Stomach smooth muscle (tissue), 2 donors: ENCODE results near the gene FKBP9.

Source experiments
- H3K27ac ChIP-seq: one replicate; pipeline ENCODE4 v1.7.0; 2013; ENCODE audit warnings: mild to moderate bottlenecking, low read length, inconsistent platforms
- H3K27me3 ChIP-seq, 2 donors: one replicate each; pipeline ENCODE4 v1.7.0; 2013; ENCODE audit warnings: low read length in 2 of 2; ENCODE audit not compliant: insufficient read depth in 2 of 2, control insufficient read depth in 1 of 2
- H3K36me3 ChIP-seq, 2 donors: one replicate each; pipeline ENCODE4 v1.7.0; 2013; ENCODE audit warnings: low read length in 2 of 2; ENCODE audit not compliant: control insufficient read depth in 2 of 2, insufficient read depth in 2 of 2
- H3K4me1 ChIP-seq: one replicate; pipeline ENCODE4 v1.7.0; 2013; ENCODE audit warnings: low read length; ENCODE audit not compliant: control insufficient read depth, insufficient read depth
- H3K4me3 ChIP-seq, 2 donors: one replicate each; pipeline ENCODE4 v1.7.0; 2013; ENCODE audit warnings: low read length in 2 of 2
- H3K9ac ChIP-seq, 2 donors: one replicate each; pipeline ENCODE4 v1.7.0; 2013; ENCODE audit warnings: low read length in 2 of 2, mild to moderate bottlenecking in 1 of 2
- H3K9me3 ChIP-seq, 2 donors: one replicate each; pipeline ENCODE4 v1.7.0; 2013; ENCODE audit warnings: low read length in 2 of 2; ENCODE audit not compliant: control insufficient read depth in 2 of 2
- donor health status: healthy.
- donor health status: Pancreatic carcinoma.

FKBP9 gene

GRCh38 chr7:33044401-33044718 lies 87.1 kb downstream of the FKBP9 start:
- Histone ChIP-seq H3K27ac (no peak overlapping the region), H3K4me1 (no peaks in the 10 kb centered on the region), H3K9me3 (no peaks in the 10 kb centered on the region), H3K9ac (no peak overlapping the region), H3K4me3 (no peak overlapping the region), H3K27me3 (no peaks in the 10 kb centered on the region), H3K36me3 (no peaks in the 10 kb centered on the region)

GRCh38 chr7:33044986-33045385 lies 87.7 kb downstream of the FKBP9 start:
- no peak overlapping the region for H3K27ac ChIP-seq
- no peaks in the 10 kb centered on the region for H3K9me3 ChIP-seq
- no peak overlapping the region for H3K4me3 ChIP-seq
- H3K36me3 ChIP-seq, result no peaks in the 10 kb centered on the region
- H3K4me1 ChIP-seq, result no peaks in the 10 kb centered on the region
- H3K9ac ChIP-seq, result no peak overlapping the region
- no peaks in the 10 kb centered on the region for H3K27me3 ChIP-seq

GRCh38 chr7:33048257-33048656 lies 91.0 kb downstream of the FKBP9 start:
- H3K9ac ChIP-seq, result no peak overlapping the region
- H3K36me3 ChIP-seq, result no peaks in the 10 kb centered on the region
- H3K4me1 ChIP-seq, result no peaks in the 10 kb centered on the region
- no peak overlapping the region for H3K4me3 ChIP-seq
- no peak overlapping the region for H3K27ac ChIP-seq
- no peaks in the 10 kb centered on the region for H3K9me3 ChIP-seq
- no peaks in the 10 kb centered on the region for H3K27me3 ChIP-seq

GRCh38 chr7:33048704-33049103 lies 91.5 kb downstream of the FKBP9 start:
- H3K36me3 ChIP-seq, result no peaks in the 10 kb centered on the region
- H3K4me3 ChIP-seq, result no peak overlapping the region
- no peaks in the 10 kb centered on the region for H3K4me1 ChIP-seq
- H3K9me3 ChIP-seq, result no peaks in the 10 kb centered on the region
- H3K27me3 ChIP-seq, result no peaks in the 10 kb centered on the region
- H3K27ac ChIP-seq, result no peak overlapping the region
- H3K9ac ChIP-seq, result no peak overlapping the region

- Histone ChIP-seq H3K4me3 (no peak overlapping the region), H3K4me1 (no peaks in the 10 kb centered on the region), H3K9me3 (no peaks in the 10 kb centered on the region)
Measured at GRCh38 chr7:33050535-33051318, 93.5 kb downstream of the FKBP9 start.

GRCh38 chr7:33053721-33054120 lies 96.5 kb downstream of the FKBP9 start:
- Histone ChIP-seq H3K4me3 (no peak overlapping the region), H3K4me1 (no peaks in the 10 kb centered on the region), H3K9me3 (no peaks in the 10 kb centered on the region), H3K27me3 (no peaks in the 10 kb centered on the region), H3K27ac (no peak overlapping the region), H3K9ac (no peak overlapping the region), H3K36me3 (no peaks in the 10 kb centered on the region)

More at GRCh38 chr7:33050535-33051318, 93.5 kb downstream of the FKBP9 start:
- Histone ChIP-seq H3K27ac (no peak overlapping the region), H3K27me3 (no peaks in the 10 kb centered on the region), H3K36me3 (no peaks in the 10 kb centered on the region), H3K9ac (peak overlapping the region in 1 of 2 donors; percentile 40)

GRCh38 chr7:33054261-33054964 lies 97.2 kb downstream of the FKBP9 start:
- Histone ChIP-seq H3K9me3 (no peaks in the 10 kb centered on the region), H3K4me1 (no peaks in the 10 kb centered on the region), H3K4me3 (no peak overlapping the region), H3K27me3 (no peaks in the 10 kb centered on the region), H3K27ac (no peak overlapping the region), H3K9ac (no peak overlapping the region), H3K36me3 (no peaks in the 10 kb centered on the region)

- H3K4me3 ChIP-seq, result no peak overlapping the region
- no peaks in the 10 kb centered on the region for H3K9me3 ChIP-seq
- H3K27ac ChIP-seq, result no peak overlapping the region
- H3K36me3 ChIP-seq, result no peaks in the 10 kb centered on the region
- no peak overlapping the region for H3K9ac ChIP-seq
- no peaks in the 10 kb centered on the region for H3K27me3 ChIP-seq
- no peaks in the 10 kb centered on the region for H3K4me1 ChIP-seq
Measured at GRCh38 chr7:33055158-33055557, 97.9 kb downstream of the FKBP9 start.
